ENCODE measurements around the gene HDAC4. TPM values are rescaled to one million over a fixed set of nuclear protein-coding genes. Genes with fewer than 3 reads are reported as not detected.

The HDAC4 gene
- total RNA-seq, 1 experiment from 2014 or later: 32.0 TPM

GRCh38 chr2:239391286-239392071, 9.3 kb downstream of the HDAC4 start:
- Mint-ChIP-seq H3K9me3 (no peaks in the 10 kb centered on the region; a peak in 1 of 5 replicates), H3K4me3 (no peak overlapping the region), H3K4me1 (peaks cover 16 to 22% of the 10 kb centered on the region in 2 experiments), H3K27ac (peak overlapping the region in 1 of 3 experiments; percentile 89; a peak in 2 of 7 replicates), H3K27me3 (ENCODE audit: low read depth) (no peaks in the 10 kb centered on the region; the same call in 1 of the 2 replicates), H3K36me3 (ENCODE audit: insufficient read depth in 1 of 3, low read depth in 3 of 3) (peaks cover 12 to 18% (median 13%) of the 10 kb centered on the region in 3 experiments)
- no peak overlapping the region for H3K9ac ChIP-seq (ENCODE audit: extremely low read depth, insufficient read length, low read length)
- no peak overlapping the region for H4K91ac ChIP-seq (ENCODE audit: insufficient read length, low read depth, low read length)
- no CpG with 5 or more reads among the region's 24 CpGs for WGBS (ENCODE audit: extremely low coverage, insufficient read length, low lambda C conversion rate)
- no peak for TF ChIP-seq CTCF (conservative IDR thresholded peaks at IDR 0.05)
- H4K8ac ChIP-seq (replicated peaks; ENCODE audit: insufficient read length, low read depth, low read length): no peak overlapping the region
- H3K56ac ChIP-seq (ENCODE audit: insufficient read length, low read depth, low read length): no peak overlapping the region
- no peak overlapping the region; the same call in 1 of the 2 replicates for H3K14ac ChIP-seq (ENCODE audit: insufficient read depth, low read length)
- H3K27ac ChIP-seq (ENCODE audit: insufficient read length, low read depth, low read length): no peak overlapping the region
- H3K23ac ChIP-seq (ENCODE audit: insufficient read length, low read depth, low read length): no peak overlapping the region
- H3K23me2 ChIP-seq (ENCODE audit: insufficient read length, low read depth, low read length, poor library complexity, severe bottlenecking): no peaks in the 10 kb centered on the region
- no peak overlapping the region for H3K4ac ChIP-seq (ENCODE audit: low read depth, low read length)
- H3K27me3 ChIP-seq (ENCODE audit: insufficient read depth, low read length): no peaks in the 10 kb centered on the region
- peaks cover 32% of the 10 kb centered on the region; the same call in 1 of the 2 replicates for H3K79me2 ChIP-seq (ENCODE audit: insufficient read depth, low read length)
- no peak overlapping the region for H3T11ph ChIP-seq (ENCODE audit: low read length)
- H2BK5ac ChIP-seq (ENCODE audit: insufficient read length, low read length): no peak overlapping the region
- H2BK20ac ChIP-seq (ENCODE audit: low read depth, low read length, poor library complexity, severe bottlenecking): no peak overlapping the region
- H4K20me1 ChIP-seq (ENCODE audit: control insufficient read depth, insufficient read depth, insufficient read length): no peaks in the 10 kb centered on the region
- no peak overlapping the region for H3K18ac ChIP-seq (ENCODE audit: insufficient read length, low read depth, low read length)
- no peak overlapping the region for H2AFZ ChIP-seq (ENCODE audit: low read length)
- H2BK15ac ChIP-seq (ENCODE audit: low read depth, low read length): no peak overlapping the region
- H2BK12ac ChIP-seq (ENCODE audit: insufficient read length, low read depth, low read length): no peak overlapping the region
- no peak overlapping the region for H3K4me2 ChIP-seq (ENCODE audit: insufficient read depth, insufficient read length, low read length)
- H3K4me1 ChIP-seq (ENCODE audit: insufficient read depth, low read length): no peaks in the 10 kb centered on the region; the same call in 1 of the 2 replicates
- peaks cover 10% of the 10 kb centered on the region for H3K79me1 ChIP-seq (ENCODE audit: insufficient read depth, low read depth, low read length, poor library complexity, severe bottlenecking)
- H3K9me3 ChIP-seq (ENCODE audit: control insufficient read depth, low read depth, low read length): no peaks in the 10 kb centered on the region
- H2BK120ac ChIP-seq (ENCODE audit: low read depth, low read length, poor library complexity, severe bottlenecking): no peak overlapping the region
- no peak for DNase-seq
- H4K5ac ChIP-seq (ENCODE audit: insufficient read length, low read depth, low read length): no peak overlapping the region
- H2AK5ac ChIP-seq (ENCODE audit: insufficient read length, low read length): no peak overlapping the region
